GM21786 (cell line): ENCODE measurements around the gene FRMPD1.
A peak's percentile ranks its signal among the peaks of the same experiment; 100 is the strongest.
"Not testable (repeated sequence)": the region's sequence is repeated elsewhere in the genome, so short reads cannot be mapped to it uniquely, and the experiment has no call there.

Experiments used
- ATAC-seq: cut with Tn5 transposase; IDR thresholded peaks from one replicate; pipeline ENCODE4 v1.9.1; 2021; ENCODE audit not compliant: unreplicated experiment

The FRMPD1 gene, protein sequence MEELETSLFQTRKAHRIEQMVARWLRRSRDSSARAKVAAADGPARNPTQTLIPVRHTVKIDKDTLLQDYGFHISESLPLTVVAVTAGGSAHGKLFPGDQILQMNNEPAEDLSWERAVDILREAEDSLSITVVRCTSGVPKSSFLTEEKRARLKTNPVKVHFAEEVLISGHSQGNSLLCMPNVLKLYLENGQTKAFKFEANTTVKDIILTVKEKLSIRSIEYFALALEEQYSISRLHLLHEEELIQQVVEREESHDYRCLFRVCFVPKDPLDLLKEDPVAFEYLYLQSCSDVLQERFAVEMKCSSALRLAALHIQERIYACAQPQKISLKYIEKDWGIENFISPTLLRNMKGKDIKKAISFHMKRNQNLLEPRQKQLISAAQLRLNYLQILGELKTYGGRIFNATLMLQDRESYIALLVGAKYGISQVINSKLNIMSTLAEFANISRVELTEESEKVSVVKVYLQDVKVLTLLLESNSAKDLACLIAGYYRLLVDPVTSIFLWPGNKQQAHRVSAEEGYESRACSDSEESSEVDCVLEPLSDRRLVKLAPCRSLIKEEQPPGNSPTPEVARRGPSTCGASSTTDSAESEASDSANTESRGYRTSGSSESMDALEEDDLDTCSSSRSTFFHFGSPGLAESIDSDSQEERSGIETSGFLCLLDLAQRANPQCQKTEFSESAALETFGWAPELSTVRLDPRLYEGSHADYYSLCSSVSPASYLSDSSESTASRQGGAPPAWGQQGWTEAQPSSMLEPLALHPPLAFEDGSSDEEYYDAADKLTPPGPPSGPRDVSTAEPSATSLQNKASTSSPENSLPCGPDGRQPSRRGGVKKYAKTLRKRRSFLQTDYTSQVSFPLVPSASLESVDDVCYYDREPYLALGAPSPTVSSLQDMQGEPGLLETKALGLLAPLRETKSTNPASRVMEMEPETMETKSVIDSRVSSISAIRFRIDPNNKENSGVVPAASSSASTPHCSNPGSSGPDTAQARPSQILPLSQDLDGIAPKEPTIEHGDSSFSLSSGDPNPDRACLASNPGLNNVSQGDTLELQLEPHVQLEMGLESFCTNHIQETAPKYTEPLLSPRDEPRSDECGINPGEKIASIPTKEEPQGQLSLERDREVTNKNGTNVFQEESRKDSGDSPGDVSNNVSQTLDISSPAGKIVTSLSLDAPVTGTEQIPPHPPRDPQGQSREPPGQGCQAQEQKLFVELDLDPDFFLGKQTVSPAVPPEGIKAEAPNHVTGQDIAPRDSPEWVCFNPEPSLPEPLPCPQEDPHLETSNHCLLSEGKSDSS (N-terminal part only)

GRCh38 chr9:37650873-37651768, at the start of gene FRMPD1:
FRMPD1 (plus strand) TSS chr9:37650954; CDS start chr9:37692642, 41,688 bp downstream.
- peak; percentile 79 for ATAC-seq

DNA sequence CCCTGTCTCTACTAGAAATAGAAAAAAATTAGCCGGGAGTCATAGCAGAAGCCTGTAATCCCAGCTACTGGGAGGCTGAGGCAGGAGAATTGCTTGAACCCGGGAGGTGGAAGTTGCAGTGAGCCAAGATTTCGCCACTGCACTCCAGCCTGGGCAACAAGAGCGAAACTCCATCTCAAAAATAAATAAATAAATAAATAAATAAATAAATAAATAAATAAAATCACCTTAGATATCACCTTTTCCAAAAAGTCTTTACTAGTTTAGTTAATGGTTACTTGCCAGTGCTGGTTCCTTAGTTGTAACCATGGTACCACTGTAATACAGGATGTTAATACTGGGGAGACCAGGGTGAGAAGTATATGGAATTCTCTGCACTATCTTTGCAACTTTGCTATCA, 48.7 kb upstream of the FRMPD1 start:
- ATAC-seq, result not testable (repeated sequence)

- ATAC-seq, result no peak
These were observed 47.9 kb upstream of the FRMPD1 start for GRCh38 chr9:37602817-37603216.

DNA sequence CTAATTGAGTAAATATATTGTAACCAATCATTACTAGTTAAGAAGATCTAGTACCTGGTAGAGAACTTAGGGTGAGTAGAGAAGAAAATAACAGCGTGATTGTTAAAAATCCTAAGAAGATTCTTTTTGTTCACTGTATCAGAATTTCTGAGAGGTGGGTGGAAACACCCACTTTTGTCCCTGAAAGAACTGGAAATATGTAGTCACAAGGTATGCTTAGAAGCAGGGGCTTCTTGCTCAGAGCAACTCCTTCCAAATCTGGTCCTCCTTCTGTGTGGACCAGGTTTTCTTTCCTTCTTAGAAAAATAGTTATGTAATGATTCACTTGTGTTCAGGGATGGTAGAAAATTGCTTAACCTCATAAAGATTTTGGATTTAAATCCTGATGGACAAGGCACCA, 46.5 kb upstream of the FRMPD1 start:
- no peak for ATAC-seq

GRCh38 chr9:37608250-37608649, 42.5 kb upstream of the FRMPD1 start:
- no peak for ATAC-seq

GRCh38 chr9:37609735-37610397, 40.9 kb upstream of the FRMPD1 start:
- ATAC-seq, result no peak

DNA sequence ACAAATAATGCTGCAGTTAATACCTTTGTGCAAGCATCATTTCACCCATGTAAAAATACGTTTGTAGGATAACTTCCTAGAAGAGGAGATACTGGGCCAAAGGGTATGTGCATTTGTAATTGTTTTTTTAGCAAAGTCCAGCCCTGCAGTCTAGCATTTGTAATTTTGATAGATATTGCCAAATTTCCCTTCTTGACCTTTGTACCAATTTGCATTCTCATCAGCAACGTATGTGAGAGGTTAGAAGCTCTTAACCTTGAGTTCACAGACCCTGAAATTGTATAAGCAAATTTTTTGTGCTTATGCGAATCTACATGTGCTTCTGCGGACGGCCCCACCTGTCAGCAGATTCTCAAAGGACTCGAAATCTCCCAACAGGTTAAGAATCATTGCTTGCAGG, 39.7 kb upstream of the FRMPD1 start:
- no peak for ATAC-seq

- no peak for ATAC-seq
These were observed 38.8 kb upstream of the FRMPD1 start for GRCh38 chr9:37611961-37612360.

DNA sequence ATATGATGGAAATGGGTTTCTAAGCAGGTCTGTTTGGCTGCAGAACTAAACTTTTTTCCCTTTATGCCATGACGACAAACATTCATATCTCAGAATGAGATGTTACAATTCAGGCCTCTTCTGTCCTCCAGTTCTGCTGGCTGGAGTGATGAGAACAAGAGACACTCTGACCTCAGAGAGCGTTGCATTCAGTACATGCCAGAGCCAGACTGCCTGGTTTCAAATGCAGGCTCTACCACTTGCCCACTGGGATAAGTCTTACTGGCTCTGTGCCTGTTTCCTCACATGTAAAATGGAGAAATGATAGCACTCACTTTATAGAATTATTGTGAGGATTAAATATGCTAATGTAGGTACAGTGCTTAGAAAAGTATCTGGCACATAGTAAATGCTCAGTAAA, 33.6 kb upstream of the FRMPD1 start:
- ATAC-seq, result no peak

DNA sequence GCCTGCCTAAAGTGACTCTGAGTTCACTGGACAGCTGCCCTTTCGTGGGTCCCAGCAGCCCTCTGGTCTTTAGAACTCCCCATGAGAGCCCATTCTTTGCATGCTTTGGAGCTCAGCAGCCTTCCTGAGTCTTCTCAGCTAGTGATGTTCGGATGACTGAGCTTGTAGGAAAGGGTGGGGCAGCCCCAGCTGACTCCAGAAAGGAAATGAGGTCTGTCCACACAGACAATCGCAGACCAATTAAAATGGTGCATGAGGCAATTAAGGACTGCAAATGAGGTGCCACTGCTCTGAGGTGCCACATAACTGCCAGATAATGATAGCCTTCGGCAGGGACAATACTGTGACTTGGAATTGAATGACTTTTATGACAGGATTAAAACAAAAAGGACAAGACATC, 32.9 kb upstream of the FRMPD1 start:
- no peak for ATAC-seq

DNA sequence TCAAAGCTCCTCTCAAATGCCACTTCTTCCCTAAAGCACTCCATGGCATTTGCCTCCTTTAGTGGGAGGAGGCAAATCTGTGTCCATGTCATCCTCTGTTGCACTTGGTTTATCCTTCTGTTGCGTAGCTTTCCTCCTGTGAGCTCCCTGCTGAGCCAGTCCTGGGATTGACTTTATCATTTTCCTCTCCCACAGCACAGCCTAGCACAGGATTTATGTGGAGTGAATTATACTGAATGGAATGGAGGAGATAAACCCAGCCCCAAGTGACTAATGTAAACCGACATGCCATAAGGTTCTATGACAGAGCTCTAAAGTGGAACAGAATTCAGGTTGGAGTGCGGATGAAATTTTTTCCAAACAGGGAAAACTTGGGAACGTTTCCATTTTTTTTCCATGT, 31.9 kb upstream of the FRMPD1 start:
- ATAC-seq, result no peak

- no peak for ATAC-seq
These were observed 30.9 kb upstream of the FRMPD1 start for GRCh38 chr9:37619806-37620205.

DNA sequence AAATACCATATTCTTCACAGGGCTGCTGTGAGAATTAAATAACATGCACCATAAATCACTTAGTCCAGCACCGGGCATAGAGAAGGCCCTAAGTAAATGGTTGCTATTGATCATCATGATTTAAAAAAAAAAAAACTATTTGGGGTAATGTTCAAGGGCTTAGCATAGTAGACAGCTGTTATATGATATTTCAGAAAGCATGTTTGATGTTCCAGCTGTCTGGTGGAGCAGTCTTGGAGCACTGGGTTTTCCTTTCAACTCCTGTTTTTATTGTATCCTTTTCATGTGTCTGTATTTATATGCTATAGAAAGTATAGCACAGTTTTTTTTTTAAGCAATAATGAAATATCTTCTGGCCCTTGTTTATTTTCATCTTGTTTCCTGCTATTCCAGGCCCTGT, 30.4 kb upstream of the FRMPD1 start:
- ATAC-seq, result no peak

DNA sequence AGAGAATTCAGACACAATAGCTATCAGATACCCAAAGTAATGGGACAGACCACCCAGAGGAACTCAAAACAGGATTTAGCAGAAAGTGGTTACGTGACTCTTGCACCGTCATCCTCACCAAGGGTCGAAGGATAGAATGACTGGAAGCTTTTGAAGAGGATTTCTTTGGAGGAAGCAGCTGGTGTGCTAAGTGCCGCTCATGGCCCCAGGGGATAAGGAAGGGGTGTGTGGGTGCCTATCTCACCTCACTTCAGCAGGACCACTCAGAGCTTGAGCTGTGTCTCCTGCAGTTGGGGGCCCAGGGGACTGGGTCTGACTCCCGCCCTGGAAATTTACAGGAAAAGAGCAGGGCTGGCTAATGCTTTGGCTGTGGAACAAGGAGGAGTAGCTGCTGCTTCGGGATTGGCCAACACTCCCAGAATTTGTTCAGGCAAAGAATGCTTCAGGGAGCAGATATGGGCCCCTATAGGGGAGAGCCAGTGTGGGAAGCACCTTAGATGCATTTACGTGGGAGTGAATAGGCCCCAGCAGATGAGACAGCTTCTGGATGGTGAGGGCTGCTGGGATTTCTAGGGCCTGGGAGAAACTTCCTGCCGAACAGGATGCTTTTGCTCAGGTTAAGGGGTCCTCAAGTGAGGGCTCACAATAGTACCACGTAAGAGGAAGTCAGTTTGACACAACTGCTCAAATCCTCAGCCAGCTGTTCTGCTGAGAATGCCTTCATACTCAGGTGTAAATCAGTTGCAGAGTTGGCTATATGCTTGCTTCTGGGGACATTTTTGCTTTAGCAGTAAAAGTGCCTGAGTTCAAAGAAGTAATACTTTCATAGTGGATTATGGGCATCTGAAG, 29.3 kb upstream of the FRMPD1 start:
- no peak for ATAC-seq

GRCh38 chr9:37622462-37622861, 28.3 kb upstream of the FRMPD1 start:
- no peak for ATAC-seq

GRCh38 chr9:37623267-37623666, 27.5 kb upstream of the FRMPD1 start:
- no peak for ATAC-seq

GRCh38 chr9:37624073-37624472, 26.7 kb upstream of the FRMPD1 start:
- no peak for ATAC-seq

- no peak for ATAC-seq
These were observed 25.6 kb upstream of the FRMPD1 start for GRCh38 chr9:37625036-37625757.
